ENCODE data around the gene TEX2. TPM values are rescaled to one million over a fixed set of nuclear protein-coding genes. Genes with fewer than 3 reads are reported as not detected.

Gene TEX2
- total and polyA plus RNA-seq, 3 experiments from 2014 or later: 6.5 to 22.0 (median 21.9) TPM

DNA sequence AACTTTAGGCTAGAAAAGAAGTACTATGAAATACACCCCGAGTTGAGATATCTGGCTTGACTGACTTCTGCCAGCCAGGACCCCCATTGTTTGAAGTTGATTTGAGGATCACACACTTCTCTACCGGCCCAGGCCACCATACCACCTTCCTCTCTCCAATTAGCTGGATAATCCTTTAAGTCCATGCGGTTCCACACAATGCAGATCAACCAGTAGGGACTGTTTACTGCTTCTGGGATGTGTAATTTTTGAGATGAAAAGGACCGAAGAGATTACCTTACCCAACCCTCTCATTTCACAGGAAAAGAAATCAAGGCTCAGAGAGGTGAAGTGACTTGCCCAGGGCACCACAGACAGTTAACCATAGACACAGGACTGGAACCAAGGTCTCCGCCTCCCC is 153.7 kb downstream of the TEX2 start:
- Histone ChIP-seq H3K36me3 (ENCODE audit: insufficient read depth, low read length) (no peaks in the 10 kb centered on the region), H3K27me3 (ENCODE audit: insufficient read depth, low read length, poor library complexity, severe bottlenecking) (no peaks in the 10 kb centered on the region), H3K4me3 (ENCODE audit: low read length) (no peak overlapping the region), H3K27ac (ENCODE audit: low read depth, low read length) (no peak overlapping the region), H3K9me3 (ENCODE audit: low read length) (no peaks in the 10 kb centered on the region), H3K4me1 (ENCODE audit: insufficient read depth, low read length) (peaks cover 48% of the 10 kb centered on the region)
- Mint-ChIP-seq H3K4me3 (peak overlapping the region in 3 of 7 donors; percentile 0 to 30 (median 5)), H3K27me3 (no peaks in the 10 kb centered on the region), H3K27ac (peak overlapping the region in 7 of 8 donors; percentile 13 to 89 (median 73)), H3K9me3 (no peaks in the 10 kb centered on the region), H3K4me1 (peaks cover 57 to 86% (median 77%) of the 10 kb centered on the region in 3 donors), H3K36me3 (peaks cover 4 to 24% (median 4%) of the 10 kb centered on the region in 3 donors)
- CTCF ChIA-PET: interaction anchor here (1.4 to 1.5 kb wide), 2 partner anchors 21 to 24 kb away, joined by 3 read pairs; no protein-coding TSS in a partner anchor
- DNase-seq: no peak
- POLR2A ChIA-PET: no interaction called here

DNA sequence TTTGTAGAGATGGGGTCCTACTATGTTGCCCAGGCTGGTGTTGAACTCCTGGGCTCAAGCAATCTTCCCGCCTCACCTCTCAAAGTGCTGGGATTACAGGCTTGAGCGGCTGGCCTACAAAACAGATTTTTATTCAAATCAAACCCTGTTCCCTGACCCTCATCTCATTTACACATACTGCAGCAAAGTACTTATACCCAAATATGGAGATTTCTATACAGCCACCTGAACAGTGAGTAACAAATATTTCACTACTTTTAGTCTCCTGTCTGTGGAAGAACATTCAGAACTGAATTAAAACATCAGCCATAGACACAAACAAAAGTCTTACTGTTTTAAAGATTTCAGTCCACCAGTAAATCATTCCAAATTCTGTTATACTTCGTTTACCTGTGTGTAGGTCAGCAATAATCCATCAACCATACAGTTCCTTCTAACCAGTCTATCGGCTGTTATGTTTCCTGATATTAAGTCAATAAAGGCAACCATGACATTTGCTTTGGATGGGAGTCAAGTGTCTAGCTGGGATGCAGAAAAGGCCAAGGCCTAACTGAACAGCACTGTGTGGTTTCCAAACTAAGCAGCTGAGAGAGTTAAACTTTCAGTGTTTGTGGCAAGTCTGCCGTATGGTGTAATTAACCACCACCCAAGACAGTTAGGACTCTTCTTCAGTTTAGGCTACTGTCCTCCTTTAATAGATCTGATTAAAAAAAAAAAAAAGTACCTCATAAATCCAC is 155.4 kb downstream of the TEX2 start:
- CTCF ChIA-PET: interaction anchor here (1.5 kb wide), 1 partner anchor 23 kb away, joined by 3 read pairs; no protein-coding TSS in a partner anchor
- Histone ChIP-seq H3K4me3 (ENCODE audit: low read length) (no peak overlapping the region), H3K36me3 (ENCODE audit: insufficient read depth, low read length) (no peaks in the 10 kb centered on the region), H3K9me3 (ENCODE audit: low read length) (no peaks in the 10 kb centered on the region), H3K27me3 (ENCODE audit: insufficient read depth, low read length, poor library complexity, severe bottlenecking) (no peaks in the 10 kb centered on the region), H3K4me1 (ENCODE audit: insufficient read depth, low read length) (peaks cover 54% of the 10 kb centered on the region), H3K27ac (ENCODE audit: low read depth, low read length) (no peak overlapping the region)
- H3K9me3 Mint-ChIP-seq: no peaks in the 10 kb centered on the region
- no peaks in the 10 kb centered on the region for H3K27me3 Mint-ChIP-seq
- peaks cover 65 to 91% (median 81%) of the 10 kb centered on the region in 3 donors for H3K4me1 Mint-ChIP-seq
- peak overlapping the region; percentile 55 to 91 (median 79) for H3K27ac Mint-ChIP-seq
- POLR2A ChIA-PET: interaction anchor here (1.6 kb wide), 1 partner anchor 26 kb away, joined by 7 read pairs; no protein-coding TSS in a partner anchor
- H3K4me3 Mint-ChIP-seq: peak overlapping the region in 5 of 7 donors; percentile 23 to 58 (median 29)
- peaks cover 4 to 18% (median 7%) of the 10 kb centered on the region in 3 donors for H3K36me3 Mint-ChIP-seq
- DNase-seq: no peak

DNA sequence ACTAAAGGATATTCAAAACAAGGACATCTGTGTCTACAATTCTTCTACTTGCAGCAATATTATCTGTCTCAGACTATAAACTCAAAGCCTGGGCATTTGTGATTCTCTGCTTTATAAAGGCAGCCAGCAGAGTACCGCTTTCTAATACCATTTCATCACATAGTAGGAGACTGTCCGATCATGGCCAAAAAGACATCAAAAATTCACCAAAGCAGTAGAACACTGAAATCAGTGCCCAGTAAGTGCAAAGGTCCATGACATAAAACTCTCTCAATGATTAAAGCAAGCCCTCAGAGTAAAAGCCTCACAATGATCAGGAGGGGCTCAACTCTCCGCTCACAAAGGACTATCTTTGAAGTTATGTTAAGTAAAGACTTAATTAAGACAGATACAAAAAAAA is 156.1 kb downstream of the TEX2 start:
- peaks cover 4 to 18% (median 10%) of the 10 kb centered on the region in 3 donors for H3K36me3 Mint-ChIP-seq
- peaks cover 67 to 91% (median 82%) of the 10 kb centered on the region in 3 donors for H3K4me1 Mint-ChIP-seq
- H3K27ac ChIP-seq (ENCODE audit: low read depth, low read length): no peak overlapping the region
- no peak for DNase-seq
- no peaks in the 10 kb centered on the region for H3K27me3 Mint-ChIP-seq
- H3K27ac Mint-ChIP-seq: peak overlapping the region; percentile 55 to 91 (median 77)
- ChIA-PET CTCF (interaction anchor here (0.8 to 1.4 kb wide), 6 partner anchors 14 to 78 kb away, joined by 3 to 4 read pairs (median 3); no protein-coding TSS in a partner anchor), POLR2A (interaction anchor here (0.8 to 1.6 kb wide), 2 partner anchors 24 to 25 kb away, joined by 3 to 7 read pairs; partner anchors contain the start of gene ERN1)
- H3K27me3 ChIP-seq (ENCODE audit: insufficient read depth, low read length, poor library complexity, severe bottlenecking): no peaks in the 10 kb centered on the region
- no peak overlapping the region for H3K4me3 ChIP-seq (ENCODE audit: low read length)
- peak overlapping the region; percentile 25 to 52 (median 46) for H3K4me3 Mint-ChIP-seq
- H3K36me3 ChIP-seq (ENCODE audit: insufficient read depth, low read length): no peaks in the 10 kb centered on the region
- no peaks in the 10 kb centered on the region for H3K9me3 Mint-ChIP-seq
- H3K4me1 ChIP-seq (ENCODE audit: insufficient read depth, low read length): peaks cover 51% of the 10 kb centered on the region
- H3K9me3 ChIP-seq (ENCODE audit: low read length): no peaks in the 10 kb centered on the region

- Mint-ChIP-seq H3K4me1 (peaks cover 66 to 82% (median 80%) of the 10 kb centered on the region in 3 donors), H3K27me3 (no peaks in the 10 kb centered on the region), H3K4me3 (peak overlapping the region in 3 of 7 donors; percentile 13 to 20 (median 15)), H3K27ac (peak overlapping the region in 6 of 8 donors; percentile 38 to 88 (median 67)), H3K9me3 (no peaks in the 10 kb centered on the region), H3K36me3 (peaks cover 0 to 21% (median 6%) of the 10 kb centered on the region in 3 donors)
- no peak overlapping the region for H3K27ac ChIP-seq (ENCODE audit: low read depth, low read length)
- peaks cover 41% of the 10 kb centered on the region for H3K4me1 ChIP-seq (ENCODE audit: insufficient read depth, low read length)
- ChIA-PET POLR2A (interaction anchor here (0.6 to 1.9 kb wide), 2 partner anchors 26 to 40 kb away, joined by 3 to 5 read pairs; partner anchors contain the start of gene ERN1), CTCF (interaction anchor here (0.9 to 1.9 kb wide), 4 partner anchors 22 to 74 kb away, joined by 3 to 7 read pairs (median 4); no protein-coding TSS in a partner anchor)
- no peaks in the 10 kb centered on the region for H3K9me3 ChIP-seq (ENCODE audit: low read length)
- H3K4me3 ChIP-seq (ENCODE audit: low read length): no peak overlapping the region
- no peaks in the 10 kb centered on the region for H3K27me3 ChIP-seq (ENCODE audit: insufficient read depth, low read length, poor library complexity, severe bottlenecking)
- no peak for DNase-seq
- no peaks in the 10 kb centered on the region for H3K36me3 ChIP-seq (ENCODE audit: insufficient read depth, low read length)
These were observed 159.4 kb downstream of the TEX2 start for GRCh38 chr17:64103391-64104364.

- Histone ChIP-seq H3K27me3 (ENCODE audit: insufficient read depth, low read length, poor library complexity, severe bottlenecking) (no peaks in the 10 kb centered on the region), H3K4me3 (ENCODE audit: low read length) (no peak overlapping the region), H3K27ac (ENCODE audit: low read depth, low read length) (no peak overlapping the region), H3K9me3 (ENCODE audit: low read length) (no peaks in the 10 kb centered on the region), H3K36me3 (ENCODE audit: insufficient read depth, low read length) (peaks cover 4% of the 10 kb centered on the region), H3K4me1 (ENCODE audit: insufficient read depth, low read length) (peaks cover 39% of the 10 kb centered on the region)
- DNase-seq: no peak
- Mint-ChIP-seq H3K36me3 (peaks cover 0 to 26% (median 7%) of the 10 kb centered on the region in 3 donors), H3K9me3 (no peaks in the 10 kb centered on the region), H3K4me3 (peak overlapping the region in 3 of 7 donors; percentile 4 to 26 (median 15)), H3K27ac (peak overlapping the region; percentile 7 to 80 (median 53)), H3K27me3 (no peaks in the 10 kb centered on the region), H3K4me1 (peaks cover 65 to 83% (median 78%) of the 10 kb centered on the region in 3 donors)
- CTCF ChIA-PET: interaction anchor here (0.9 to 1.9 kb wide), 4 partner anchors 9 to 73 kb away, joined by 3 to 7 read pairs (median 3); no protein-coding TSS in a partner anchor
- POLR2A ChIA-PET: interaction anchor here (0.6 kb wide), 1 partner anchor 26 kb away, joined by 3 read pairs; no protein-coding TSS in a partner anchor
These were observed 160.3 kb downstream of the TEX2 start for GRCh38 chr17:64102627-64103390.

DNA sequence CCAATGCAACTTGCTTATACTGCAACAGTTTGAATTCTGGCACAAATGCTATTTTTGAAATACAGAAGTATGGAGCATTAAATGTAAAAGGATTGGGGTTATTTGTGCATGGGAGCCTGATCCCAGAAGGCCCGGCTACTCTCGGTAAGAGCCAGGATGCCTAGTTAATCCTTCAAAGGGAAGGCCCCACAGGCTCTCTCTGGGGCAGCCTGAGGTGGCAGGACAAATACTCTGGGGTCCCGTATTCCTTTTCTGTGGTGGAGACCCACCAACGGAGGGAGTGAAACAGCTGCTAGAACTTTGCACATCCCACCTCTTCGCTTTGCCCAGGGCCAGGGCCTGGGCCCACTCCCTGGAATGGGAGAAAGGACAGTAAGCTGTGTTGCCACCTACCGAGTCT is 163.5 kb downstream of the TEX2 start:
- DNase-seq: no peak
- H3K4me3 Mint-ChIP-seq: no peak overlapping the region
- CTCF ChIA-PET: no interaction called here
- H3K27me3 Mint-ChIP-seq: no peaks in the 10 kb centered on the region
- no peak overlapping the region for H3K4me3 ChIP-seq (ENCODE audit: low read length)
- H3K27ac ChIP-seq (ENCODE audit: low read depth, low read length): no peak overlapping the region
- peak overlapping the region in 1 of 8 donors; percentile 36 for H3K27ac Mint-ChIP-seq
- H3K9me3 Mint-ChIP-seq: no peaks in the 10 kb centered on the region
- no peaks in the 10 kb centered on the region for H3K9me3 ChIP-seq (ENCODE audit: low read length)
- H3K4me1 ChIP-seq (ENCODE audit: insufficient read depth, low read length): peaks cover 20% of the 10 kb centered on the region
- no peaks in the 10 kb centered on the region for H3K27me3 ChIP-seq (ENCODE audit: insufficient read depth, low read length, poor library complexity, severe bottlenecking)
- H3K36me3 Mint-ChIP-seq: peaks cover 15 to 52% (median 16%) of the 10 kb centered on the region in 3 donors
- peaks cover 16% of the 10 kb centered on the region for H3K36me3 ChIP-seq (ENCODE audit: insufficient read depth, low read length)
- peaks cover 57 to 74% (median 69%) of the 10 kb centered on the region in 3 donors for H3K4me1 Mint-ChIP-seq
- POLR2A ChIA-PET: no interaction called here

Data from CD8-positive, alpha-beta memory T cell (primary cell).